Thoracic aorta (tissue), 2 donors: ENCODE measurements around the gene TERF2IP. TPM values are rescaled to one million over a fixed set of nuclear protein-coding genes. Genes with fewer than 3 reads are reported as not detected.

Source experiments
- ATAC-seq: fragments of 150-250 bp; one replicate; pipeline ENCODE4 v1.8.0; 2017; ENCODE audit warnings: low read depth; ENCODE audit not compliant: insufficient number of reproducible peaks, low FRiP score
- DNase-seq: peaks from one replicate; pipeline ENCODE4 v3.0.0-alpha.2; 2020; ENCODE audit warnings: low spot score
- H3K27ac ChIP-seq, 2 donors: fragments of 200-600 bp; sonication (generic); 1 replicate in 1 of 2; 2 replicates in 1 of 2; pipeline ENCODE4 v1.5.1; 2016; ENCODE audit warnings: mild to moderate bottlenecking in 2 of 2, moderate library complexity in 2 of 2
- H3K27me3 ChIP-seq: fragments of 200-600 bp; sonication (generic); replicated peaks from 2 replicates; pipeline ENCODE4 v1.6.0; 2016; ENCODE audit warnings: mild to moderate bottlenecking; ENCODE audit not compliant: insufficient read depth
- H3K36me3 ChIP-seq: fragments of 200-600 bp; sonication (generic); one replicate; pipeline ENCODE4 v1.5.1; 2016
- H3K4me1 ChIP-seq, 2 donors: fragments of 200-600 bp; sonication (generic); 1 replicate in 1 of 2; 2 replicates in 1 of 2; pipeline versions ENCODE4 v1.5.1 to v1.6.0; 2016; ENCODE audit warnings: low read depth in 2 of 2, mild to moderate bottlenecking in 1 of 2; ENCODE audit not compliant: control insufficient read depth in 1 of 2
- H3K4me3 ChIP-seq: fragments of 200-600 bp; sonication (generic); 2 replicates; pipeline ENCODE4 v1.5.1; 2016; ENCODE audit warnings: mild to moderate bottlenecking
- H3K9me3 ChIP-seq: fragments of 200-600 bp; sonication (generic); 2 replicates; pipeline ENCODE4 v1.5.1; 2016
- total RNA-seq, 2 donors: library from RNA; depleted of rRNA; stranded (reverse); fragments of >200 nt; gene quantifications; one replicate each; pipeline versions ENCODE4 v1.1.0 to v1.2.3, GENCODE V29; 2016
- TF ChIP-seq, protein P1 (sequence below): fragments of 200-600 bp; sonication (generic); IDR thresholded peaks from one replicate; pipeline ENCODE4 v1.5.1; 2019; ENCODE audit warnings: antibody characterized with exemption

The TERF2IP gene, protein sequence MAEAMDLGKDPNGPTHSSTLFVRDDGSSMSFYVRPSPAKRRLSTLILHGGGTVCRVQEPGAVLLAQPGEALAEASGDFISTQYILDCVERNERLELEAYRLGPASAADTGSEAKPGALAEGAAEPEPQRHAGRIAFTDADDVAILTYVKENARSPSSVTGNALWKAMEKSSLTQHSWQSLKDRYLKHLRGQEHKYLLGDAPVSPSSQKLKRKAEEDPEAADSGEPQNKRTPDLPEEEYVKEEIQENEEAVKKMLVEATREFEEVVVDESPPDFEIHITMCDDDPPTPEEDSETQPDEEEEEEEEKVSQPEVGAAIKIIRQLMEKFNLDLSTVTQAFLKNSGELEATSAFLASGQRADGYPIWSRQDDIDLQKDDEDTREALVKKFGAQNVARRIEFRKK
- total RNA-seq, result 10 to 100 TPM; 78.3 to 83.8 TPM

DNA sequence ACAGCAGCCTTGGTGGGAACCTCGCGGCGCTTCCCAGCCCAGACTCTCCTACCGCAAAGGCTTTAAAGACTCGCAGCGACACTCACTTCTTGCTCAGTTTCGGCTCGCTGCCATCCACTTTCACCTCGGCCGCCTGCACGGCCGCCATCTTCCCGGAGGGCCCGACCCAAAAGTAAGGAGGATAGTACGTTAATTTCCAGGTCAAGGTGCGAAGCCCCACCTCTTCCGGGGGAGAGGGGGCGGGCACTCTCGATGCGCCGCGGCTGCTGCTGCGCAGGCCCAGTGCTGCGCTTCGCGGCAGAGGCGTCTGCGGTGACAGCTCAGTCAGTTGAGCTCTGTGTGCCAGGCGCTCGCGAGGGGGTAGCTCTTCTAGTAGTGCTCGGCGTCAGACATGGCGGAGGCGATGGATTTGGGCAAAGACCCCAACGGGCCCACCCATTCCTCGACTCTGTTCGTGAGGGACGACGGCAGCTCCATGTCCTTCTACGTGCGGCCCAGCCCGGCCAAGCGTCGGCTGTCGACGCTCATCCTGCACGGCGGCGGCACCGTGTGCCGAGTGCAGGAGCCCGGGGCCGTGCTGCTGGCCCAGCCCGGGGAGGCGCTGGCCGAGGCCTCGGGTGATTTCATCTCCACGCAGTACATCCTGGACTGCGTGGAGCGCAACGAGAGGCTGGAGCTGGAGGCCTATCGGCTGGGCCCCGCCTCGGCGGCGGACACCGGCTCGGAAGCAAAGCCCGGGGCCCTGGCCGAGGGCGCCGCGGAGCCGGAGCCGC, at the start of gene TERF2IP, which contains the start of gene KARS1:
Gene TERF2IP, plus strand, starts transcription at position 282 of the 773 bp plus-strand sequence. Its CDS starts 110 bp downstream, at position 392.
Gene KARS1, minus strand, starts transcription at position 174 of the 773 bp plus-strand sequence. Its CDS starts 26 bp downstream, at position 148.
- Histone ChIP-seq H3K27ac (peak within 1 kb of the TSS; percentile 98), H3K4me3 (peak within 1 kb of the TSS; percentile 91), H3K4me1 (peaks cover 31 to 48% of the 10 kb centered on the region in 2 donors), H3K36me3 (peaks cover 4% of the 10 kb centered on the region), H3K9me3 (no peaks in the 10 kb centered on the region), H3K27me3 (no peaks in the 10 kb centered on the region)
- peak; percentile 66 for DNase-seq
- peak; percentile 82 for ATAC-seq
- TF ChIP-seq, protein P1, sequence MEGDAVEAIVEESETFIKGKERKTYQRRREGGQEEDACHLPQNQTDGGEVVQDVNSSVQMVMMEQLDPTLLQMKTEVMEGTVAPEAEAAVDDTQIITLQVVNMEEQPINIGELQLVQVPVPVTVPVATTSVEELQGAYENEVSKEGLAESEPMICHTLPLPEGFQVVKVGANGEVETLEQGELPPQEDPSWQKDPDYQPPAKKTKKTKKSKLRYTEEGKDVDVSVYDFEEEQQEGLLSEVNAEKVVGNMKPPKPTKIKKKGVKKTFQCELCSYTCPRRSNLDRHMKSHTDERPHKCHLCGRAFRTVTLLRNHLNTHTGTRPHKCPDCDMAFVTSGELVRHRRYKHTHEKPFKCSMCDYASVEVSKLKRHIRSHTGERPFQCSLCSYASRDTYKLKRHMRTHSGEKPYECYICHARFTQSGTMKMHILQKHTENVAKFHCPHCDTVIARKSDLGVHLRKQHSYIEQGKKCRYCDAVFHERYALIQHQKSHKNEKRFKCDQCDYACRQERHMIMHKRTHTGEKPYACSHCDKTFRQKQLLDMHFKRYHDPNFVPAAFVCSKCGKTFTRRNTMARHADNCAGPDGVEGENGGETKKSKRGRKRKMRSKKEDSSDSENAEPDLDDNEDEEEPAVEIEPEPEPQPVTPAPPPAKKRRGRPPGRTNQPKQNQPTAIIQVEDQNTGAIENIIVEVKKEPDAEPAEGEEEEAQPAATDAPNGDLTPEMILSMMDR, result no peak

DNA sequence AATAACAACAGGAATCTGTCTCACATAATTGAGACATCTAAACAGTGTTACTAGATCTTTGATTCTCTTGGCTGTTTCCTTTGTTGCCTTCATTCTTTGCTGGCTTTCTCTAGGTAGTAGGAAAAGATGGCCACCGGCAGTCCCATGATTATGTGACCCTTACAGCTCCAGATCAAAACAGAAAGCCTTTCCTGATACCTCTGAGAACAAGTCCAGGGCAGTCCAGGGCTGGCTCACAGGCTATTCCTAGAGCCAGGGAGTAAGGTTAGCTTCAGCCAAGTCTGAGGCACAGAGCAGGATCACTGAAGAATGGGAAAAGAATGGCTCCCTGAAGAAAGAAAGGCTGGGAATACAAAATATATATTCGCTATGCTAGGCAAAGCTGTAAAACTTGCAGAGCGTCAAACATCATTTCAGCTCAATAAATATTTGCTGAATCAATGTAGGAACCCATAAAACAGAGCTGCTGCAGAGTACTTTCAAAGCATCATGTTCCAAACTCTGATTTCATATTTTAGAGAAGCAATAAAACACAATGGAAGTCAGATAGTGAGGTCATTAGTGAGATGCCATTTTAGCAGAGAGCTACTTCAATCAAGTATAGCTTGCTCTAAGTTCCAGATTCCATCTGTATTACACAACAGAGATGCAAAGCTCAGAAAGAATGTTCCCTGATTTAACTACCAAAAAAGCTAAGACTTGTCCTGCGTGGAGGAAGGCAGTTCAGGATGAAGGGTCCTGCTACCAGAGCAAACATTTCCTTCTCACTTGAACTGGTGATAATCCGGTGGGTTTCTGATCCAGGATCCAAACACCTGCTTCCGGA, 47.9 kb upstream of the TERF2IP start:
- H3K27ac ChIP-seq, result peak overlapping the region; percentile 55 to 58
- DNase-seq (no peak), ATAC-seq (no peak)
- peaks cover 0 to 22% of the 10 kb centered on the region in 2 donors for H3K4me1 ChIP-seq
- no peak overlapping the region for H3K4me3 ChIP-seq
- H3K9me3 ChIP-seq, result no peaks in the 10 kb centered on the region
- peaks cover 34% of the 10 kb centered on the region for H3K36me3 ChIP-seq
- no peaks in the 10 kb centered on the region for H3K27me3 ChIP-seq
- TF ChIP-seq, protein P1, result no peak

DNA sequence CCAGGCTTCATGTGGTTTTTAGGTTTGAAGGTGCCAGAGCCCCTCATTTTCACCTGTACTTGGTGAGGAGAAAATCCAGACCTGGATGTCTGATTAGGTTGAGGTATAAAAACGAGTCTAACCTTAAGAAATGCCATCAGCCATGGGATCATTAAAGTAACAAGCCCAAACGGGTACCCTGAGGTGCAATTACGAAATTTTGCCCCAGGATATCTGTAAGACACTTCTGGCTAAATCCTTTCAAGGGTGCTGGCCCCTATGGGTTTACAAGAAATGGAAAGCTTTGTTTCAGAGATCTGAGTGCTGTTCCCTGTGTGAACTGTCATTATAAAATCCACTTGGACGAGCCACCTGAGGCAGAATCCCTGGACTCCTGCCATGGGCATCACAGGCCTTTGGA, 44.3 kb upstream of the TERF2IP start:
- ATAC-seq, result no peak
- peaks cover 0 to 13% of the 10 kb centered on the region in 2 donors for H3K4me1 ChIP-seq
- DNase-seq, result no peak
- H3K36me3 ChIP-seq, result peaks cover 28% of the 10 kb centered on the region
- no peak overlapping the region for H3K4me3 ChIP-seq
- no peaks in the 10 kb centered on the region for H3K27me3 ChIP-seq
- H3K9me3 ChIP-seq, result no peaks in the 10 kb centered on the region
- no peak overlapping the region for H3K27ac ChIP-seq
- TF ChIP-seq, protein P1, result no peak

DNA sequence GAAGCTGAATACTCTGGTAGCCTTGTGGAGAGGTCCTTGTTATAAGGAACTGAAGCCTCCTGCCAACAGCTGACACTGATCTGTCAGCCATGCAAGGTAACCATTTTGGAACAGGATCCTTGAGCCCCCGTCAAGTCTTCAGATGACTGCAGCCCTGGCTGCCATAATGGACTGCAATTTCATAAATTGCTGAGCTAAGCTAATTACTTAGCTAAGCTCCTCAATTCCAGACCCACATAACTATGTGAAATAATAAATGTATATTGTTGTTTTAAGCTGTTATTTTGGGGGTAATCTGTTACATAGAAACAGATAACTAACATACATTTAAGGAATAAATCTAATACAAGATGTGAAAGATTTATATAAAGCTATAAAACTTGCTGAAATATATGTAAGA, 41.1 kb upstream of the TERF2IP start:
- H3K27ac ChIP-seq, result no peak overlapping the region
- no peaks in the 10 kb centered on the region for H3K4me1 ChIP-seq
- H3K9me3 ChIP-seq, result no peaks in the 10 kb centered on the region
- no peak overlapping the region for H3K4me3 ChIP-seq
- H3K27me3 ChIP-seq, result no peaks in the 10 kb centered on the region
- DNase-seq (no peak), ATAC-seq (no peak)
- peaks cover 28% of the 10 kb centered on the region for H3K36me3 ChIP-seq
- TF ChIP-seq, protein P1, result no peak
